NCI-H446 (cell line): ENCODE measurements around the gene METTL22.
A peak's percentile ranks its signal among the peaks of the same experiment; 100 is the strongest.

Experiments
- DNase-seq, 2 experiments: peaks; one replicate each; lab custom pipeline; 2025; lab: John Stamatoyannopoulos, UW

METTL22 gene, protein sequence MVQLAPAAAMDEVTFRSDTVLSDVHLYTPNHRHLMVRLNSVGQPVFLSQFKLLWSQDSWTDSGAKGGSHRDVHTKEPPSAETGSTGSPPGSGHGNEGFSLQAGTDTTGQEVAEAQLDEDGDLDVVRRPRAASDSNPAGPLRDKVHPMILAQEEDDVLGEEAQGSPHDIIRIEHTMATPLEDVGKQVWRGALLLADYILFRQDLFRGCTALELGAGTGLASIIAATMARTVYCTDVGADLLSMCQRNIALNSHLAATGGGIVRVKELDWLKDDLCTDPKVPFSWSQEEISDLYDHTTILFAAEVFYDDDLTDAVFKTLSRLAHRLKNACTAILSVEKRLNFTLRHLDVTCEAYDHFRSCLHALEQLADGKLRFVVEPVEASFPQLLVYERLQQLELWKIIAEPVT

DNA sequence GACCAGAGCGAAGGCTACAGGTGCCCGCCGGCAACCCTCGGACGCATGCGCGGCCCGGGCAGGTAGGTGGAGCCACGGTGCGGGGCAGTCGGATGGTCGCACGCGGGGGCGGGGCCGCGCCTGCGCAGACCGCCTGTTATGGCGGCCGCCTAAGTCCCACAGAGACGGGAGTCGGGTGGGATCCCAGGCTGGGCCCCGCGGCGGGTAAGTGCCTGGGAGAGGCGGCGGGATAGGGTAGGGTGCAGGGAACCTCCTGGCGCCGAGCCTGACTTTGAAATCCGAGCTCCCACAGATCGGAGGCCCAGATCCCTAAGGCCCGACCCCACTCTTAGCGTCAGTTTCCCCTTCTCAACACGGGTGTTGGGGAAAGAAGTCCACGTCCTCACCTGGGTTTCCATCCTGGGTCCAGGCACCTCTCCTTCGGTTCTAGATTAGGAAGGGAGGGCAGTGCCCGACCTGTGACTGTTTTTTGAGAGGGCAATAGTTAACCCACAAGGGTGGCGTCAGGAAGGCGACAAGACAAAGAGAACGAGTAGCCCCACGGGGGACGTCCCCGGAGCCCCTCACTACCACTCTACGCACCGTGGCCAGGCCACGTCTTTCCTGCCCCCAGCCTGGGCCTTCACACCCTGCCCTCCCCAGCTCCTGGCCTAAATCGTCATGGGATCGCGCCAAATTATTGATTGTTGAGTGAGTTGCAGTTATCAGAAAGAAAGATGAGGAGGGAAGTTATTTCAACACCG is at the start of gene METTL22:
Gene METTL22, plus strand, starts transcription at position 127 of the 743 bp plus-strand sequence. CDS start 3,968 bp downstream, outside the sequence.
- peak; percentile 80 to 92 for DNase-seq

DNA sequence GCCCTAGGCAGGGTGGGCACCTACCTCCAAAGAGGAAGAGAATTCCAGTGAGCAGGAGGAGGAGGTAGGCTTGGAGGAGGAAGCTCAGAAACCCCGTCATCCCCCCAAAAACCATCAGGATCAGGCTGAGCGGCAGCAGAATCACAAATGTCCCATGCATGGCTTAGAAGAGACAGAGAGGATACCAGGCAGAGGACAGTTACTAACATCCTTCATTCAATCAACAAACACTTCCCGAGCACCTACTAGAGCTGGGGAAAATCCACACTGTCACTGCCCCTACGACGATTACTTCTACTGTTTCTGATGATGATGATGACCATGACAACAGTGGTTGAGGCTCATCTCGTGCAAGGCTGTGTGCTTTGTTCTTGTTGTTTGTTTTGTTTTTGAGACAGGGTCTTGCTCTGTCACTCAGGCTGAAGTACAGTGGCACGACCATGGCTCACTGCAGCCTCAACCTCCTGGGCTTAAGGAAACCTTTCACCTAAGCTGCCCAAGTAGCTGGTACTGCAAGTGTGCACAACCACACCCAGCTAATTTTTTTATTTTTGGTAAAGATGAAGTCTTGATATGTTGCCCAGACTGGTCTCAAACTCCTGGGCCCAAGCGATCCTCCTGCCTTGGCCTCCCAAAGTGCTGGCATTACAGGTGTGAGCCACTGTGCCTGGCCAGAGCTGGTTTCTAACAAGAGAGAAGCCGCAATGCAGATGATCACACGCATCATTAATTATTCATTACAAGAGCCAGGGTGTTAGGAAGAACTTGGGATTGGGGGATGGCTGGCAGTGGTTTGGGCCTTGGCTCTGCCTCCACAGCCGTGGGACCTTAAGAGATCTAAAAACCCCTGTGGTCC is 49.2 kb upstream of the METTL22 start:
- no peak for DNase-seq

DNA sequence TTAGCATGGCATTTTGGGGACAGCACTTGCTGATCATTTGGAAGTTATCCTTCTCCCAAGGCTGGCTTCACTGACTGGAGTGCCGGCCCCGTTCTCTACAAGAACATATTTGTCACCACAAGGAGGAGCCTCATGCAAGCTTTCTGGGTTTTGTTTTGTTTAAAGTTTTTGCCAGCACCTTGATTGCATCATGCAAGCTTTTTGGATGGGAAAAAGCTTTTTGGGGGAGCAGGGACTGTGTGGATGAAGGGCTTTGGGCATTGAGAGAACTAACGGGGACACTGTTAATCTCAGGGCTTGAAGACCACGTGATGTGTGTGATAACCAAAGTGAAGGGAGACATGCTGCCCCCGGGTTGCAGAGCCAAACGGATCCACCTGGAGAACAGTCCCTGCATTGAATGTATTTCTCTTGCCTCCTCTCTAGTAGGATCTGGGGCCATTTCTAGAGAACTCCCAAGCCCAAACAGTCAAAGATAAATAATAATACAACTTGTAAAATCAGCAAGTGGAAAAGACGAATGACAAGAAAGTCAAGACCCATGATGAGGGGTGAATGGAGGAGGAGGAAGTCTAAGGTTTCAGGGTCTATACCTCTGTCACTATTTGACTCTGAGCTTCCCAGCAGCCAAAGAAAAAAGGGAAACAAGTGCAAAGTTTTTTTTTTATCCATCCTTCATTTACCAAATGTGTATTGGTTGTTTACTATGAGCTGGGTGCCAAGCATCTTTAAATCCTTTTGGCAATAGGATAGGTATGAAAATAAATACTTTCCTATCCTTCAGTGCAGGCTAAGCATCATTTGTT is 48.4 kb upstream of the METTL22 start:
- DNase-seq, result peak in 1 of 2 experiments; percentile 28

DNA sequence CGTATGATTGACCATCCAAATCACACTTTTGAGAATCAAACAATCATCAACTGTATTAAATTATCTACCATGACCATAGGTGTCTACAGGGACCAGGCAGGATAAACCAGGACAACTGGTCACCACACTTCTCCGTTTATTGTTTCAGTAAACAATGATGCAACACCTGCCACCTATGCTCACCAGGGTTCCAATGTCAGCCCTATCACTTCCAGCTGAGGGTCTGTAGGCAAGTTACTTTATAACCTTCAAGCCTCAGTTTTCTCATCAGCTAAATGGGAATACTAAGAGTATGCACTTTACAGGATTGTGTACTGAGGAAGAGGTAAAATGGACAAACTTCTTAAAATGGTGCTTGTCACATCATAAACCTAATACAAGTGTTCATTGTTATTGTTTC is 46.1 kb upstream of the METTL22 start:
- no peak for DNase-seq

DNA sequence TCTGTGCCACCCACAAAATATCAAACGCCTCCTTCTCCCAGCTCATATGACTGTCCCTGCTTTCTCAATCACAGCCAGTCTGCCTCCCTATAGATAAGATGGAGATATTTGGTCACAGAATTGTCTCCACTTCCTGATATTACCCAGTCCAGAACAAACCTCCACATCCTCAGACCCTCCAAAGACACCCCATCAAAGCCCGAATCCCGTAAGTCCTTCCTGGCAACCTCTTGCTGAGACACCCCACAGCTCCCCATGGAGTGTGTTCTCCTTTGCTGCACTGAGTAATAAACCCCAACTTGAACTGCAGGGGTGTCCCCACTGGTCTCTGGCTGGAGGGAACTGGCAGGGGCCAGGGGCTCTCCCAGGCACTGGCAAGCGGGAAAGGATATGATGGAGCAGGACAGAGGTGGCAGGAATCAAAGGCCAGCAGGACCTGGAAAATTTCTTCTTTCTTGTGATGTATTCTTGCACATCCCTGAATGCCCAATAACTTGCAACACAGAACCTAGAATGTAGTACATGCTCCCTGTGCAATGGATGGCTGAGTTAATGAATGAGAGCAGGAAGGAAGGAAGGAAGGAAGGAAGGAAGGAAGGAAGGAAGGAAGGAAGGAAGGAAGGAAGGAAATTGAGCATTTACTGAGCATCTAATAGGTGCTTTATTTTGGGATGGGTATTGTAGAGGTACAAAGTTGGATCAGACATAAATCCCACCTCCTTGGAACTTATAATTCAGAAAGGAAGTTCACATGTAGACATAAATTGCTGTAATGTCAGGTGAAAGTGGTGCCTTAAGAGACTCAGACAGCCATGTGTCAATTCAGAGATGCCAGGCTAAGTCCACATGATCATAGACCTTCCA is 45.1 kb upstream of the METTL22 start:
- no peak for DNase-seq

DNA sequence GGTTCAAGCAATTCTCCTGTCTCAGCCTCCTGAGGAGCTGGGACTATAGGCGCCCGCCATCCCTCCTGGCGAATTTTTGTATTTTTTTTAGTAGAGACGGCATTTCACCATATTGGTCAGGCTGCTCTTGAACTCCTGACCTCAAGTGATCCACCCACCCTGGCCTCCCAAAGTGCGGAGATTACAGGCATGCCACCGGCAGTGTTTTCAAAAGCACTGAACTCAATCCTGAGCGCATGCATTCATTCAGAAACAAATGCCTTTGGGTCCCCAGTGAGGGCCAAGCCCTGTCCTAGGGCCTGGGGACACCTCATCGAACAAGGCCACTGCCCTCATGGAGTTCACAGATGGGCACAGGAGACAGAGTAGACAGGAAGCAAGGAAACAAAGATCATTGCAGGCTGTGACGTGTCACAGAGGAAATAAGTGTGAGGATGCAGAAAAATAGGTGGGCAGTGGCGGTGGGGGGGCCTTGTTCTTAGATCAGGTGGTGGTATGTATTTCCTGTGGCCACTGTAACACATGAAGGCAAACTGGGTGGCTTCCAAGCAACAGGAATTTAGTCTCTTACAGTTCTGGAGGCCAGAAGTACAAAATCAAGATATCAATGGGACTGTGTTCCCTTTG is 43.7 kb upstream of the METTL22 start:
- no peak for DNase-seq

DNA sequence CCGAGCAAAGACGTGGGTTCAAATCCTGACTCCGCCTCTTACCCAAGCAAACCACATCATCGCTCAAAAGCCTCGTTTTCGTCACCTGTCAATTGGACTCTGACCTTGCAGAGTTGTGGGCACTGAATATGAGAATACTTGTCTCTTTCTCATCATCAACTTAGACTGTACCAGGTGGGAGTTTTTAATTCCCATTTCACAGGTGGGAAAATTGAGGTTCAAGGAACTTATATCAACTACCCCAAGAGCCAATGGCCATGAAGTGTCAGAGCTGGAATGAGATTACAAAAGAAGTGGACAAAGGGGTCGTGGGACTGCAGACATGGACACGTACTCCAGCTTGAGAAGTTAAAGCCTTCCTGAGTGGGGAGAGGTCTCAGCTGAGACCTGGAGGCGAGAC is 41.9 kb upstream of the METTL22 start:
- no peak for DNase-seq

DNA sequence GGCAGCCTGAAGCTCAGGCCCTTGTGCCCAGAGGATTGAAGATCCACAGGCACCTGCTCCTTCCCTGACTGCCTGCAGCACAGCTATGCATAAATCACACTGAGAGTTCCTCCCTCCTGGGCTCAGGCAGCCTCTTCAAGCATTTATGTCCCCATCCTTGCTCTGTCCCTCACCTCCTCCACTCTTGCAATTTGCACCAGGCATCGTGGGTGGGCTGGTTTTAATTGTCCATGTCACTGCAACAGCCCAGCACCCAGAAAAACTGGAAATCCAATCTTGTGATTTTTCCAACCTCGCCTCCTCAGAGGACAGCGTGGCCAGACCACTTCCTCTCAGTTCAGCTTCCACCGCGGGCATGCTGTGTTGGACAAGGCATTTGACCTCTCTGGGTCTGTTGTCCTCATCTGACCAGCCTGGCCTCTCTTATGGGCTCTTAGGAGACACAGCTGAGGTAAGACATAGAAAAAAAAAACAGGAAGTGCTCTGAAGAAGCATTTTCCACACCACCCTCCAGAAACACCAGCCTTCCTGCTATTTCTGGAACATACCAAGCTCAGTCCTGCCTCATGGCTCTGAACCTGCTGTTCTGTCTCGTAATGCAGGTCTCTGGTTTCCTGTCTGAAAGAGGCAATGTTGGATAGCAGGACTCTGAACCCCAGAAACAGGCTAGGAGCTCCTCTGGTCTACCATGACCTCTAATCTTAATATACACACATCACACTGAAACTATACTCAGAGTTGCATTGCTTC is 39.5 kb upstream of the METTL22 start:
- no peak for DNase-seq

DNA sequence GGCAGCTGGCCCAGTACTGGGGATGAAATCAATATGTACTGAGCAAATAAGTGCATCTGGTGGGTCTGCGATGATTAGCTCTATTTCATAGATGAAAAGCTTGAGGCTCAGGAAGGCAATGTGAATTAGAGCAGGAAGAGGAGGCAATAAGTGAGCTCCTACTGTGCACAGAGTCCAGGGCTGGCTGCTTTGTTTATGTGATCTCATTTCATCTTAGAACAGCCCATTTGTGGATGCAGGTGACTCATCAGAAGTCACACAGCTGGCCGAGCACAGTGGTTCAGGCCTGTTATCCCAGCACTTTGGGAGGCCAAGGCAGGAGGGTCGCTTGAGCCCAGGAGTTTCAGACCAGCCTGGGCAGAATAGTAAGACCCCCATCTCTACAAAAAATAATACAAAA is 38.3 kb upstream of the METTL22 start:
- DNase-seq, result no peak

DNA sequence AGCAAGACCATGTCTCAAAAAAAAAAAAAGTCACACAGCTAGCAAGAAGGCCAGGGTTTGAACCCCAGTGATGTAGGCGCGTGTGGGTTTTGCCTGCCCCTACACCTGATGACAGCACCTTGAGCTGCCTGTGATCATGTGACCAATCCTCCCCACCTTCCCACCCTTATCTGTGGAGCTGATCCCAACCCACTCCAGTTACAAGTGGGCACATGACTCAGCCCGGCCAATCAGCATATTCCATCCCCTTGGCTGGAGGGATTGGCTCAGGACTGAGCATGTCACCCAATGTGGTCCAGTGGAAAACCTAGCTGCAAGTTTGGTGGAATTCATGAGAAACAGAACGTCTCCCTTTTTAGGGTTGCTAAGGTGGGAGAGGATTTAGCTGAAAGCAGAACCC is 37.8 kb upstream of the METTL22 start:
- DNase-seq, result no peak

DNA sequence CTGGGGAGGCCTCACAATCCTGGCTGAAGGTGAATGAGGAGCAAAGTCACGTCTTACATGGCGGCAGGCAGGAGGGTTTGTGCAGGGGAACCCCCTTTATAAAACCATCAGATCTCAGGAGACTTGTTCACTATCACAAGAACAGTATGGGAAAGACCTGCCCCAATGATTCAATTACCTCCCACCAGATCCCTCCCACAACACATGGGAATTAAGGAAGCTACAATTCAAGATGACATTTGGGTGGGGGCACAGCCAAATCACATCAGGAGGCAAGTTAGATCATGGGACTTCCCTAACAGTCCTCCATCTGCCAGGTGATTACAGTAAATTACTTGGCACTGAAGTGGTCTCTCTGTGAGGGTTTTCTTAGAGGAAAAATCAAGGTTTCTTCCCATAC is 36.5 kb upstream of the METTL22 start:
- no peak for DNase-seq

DNA sequence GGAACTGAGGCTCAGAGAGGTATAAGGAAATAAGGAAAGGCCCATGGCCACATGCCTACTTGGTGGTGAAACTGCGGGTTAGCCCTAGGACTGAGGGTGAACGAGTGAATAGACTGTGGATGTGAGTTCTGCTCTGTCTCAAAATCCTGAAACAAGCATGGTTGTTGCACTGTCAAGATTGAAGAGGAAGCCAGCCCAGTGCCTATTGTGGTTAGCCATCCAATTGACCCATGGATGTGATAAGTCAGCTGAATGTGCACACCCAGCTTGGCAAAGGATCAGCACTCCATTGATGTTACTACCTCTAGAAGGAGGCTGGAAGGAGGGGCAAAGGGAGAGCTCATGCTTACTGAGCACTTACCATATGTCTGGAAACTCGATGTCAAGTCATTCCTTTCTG is 35.6 kb upstream of the METTL22 start:
- no peak for DNase-seq

DNA sequence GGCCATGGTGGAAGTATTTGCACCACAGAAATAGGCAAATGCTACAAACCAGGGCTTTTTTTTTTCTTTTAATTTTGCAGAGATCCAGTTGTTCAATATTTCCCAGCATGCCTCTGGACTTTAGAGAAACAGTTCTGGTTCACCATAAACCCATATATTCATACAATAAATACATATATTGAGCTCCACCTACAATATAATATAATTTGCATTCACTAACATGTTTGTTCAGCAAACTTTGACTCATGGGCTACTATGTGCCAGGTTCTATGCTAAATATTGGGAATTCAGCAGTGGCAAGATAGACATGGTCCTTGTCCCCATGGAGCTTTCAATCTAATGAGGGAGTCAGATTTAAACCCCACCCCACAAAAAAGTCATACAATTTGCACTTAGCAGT is 34.4 kb upstream of the METTL22 start:
- DNase-seq, result no peak

DNA sequence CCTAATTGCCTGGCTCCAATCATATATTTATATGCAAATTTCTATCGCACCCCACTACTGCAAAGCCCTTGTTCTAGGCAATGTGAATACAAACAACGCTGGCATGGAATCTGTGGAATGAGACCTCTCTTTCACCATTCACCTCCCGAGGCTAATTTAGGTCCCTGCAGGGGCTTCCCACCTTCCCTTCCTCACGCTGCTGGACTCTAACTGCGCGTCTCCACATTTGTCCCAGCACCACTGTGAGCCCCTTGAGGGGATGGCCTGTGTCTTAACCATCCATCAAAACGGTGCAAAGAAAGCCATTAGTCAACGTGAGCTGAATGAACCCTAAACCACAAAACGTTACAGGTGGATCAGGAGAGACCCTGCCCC is 32.8 kb upstream of the METTL22 start:
- no peak for DNase-seq

DNA sequence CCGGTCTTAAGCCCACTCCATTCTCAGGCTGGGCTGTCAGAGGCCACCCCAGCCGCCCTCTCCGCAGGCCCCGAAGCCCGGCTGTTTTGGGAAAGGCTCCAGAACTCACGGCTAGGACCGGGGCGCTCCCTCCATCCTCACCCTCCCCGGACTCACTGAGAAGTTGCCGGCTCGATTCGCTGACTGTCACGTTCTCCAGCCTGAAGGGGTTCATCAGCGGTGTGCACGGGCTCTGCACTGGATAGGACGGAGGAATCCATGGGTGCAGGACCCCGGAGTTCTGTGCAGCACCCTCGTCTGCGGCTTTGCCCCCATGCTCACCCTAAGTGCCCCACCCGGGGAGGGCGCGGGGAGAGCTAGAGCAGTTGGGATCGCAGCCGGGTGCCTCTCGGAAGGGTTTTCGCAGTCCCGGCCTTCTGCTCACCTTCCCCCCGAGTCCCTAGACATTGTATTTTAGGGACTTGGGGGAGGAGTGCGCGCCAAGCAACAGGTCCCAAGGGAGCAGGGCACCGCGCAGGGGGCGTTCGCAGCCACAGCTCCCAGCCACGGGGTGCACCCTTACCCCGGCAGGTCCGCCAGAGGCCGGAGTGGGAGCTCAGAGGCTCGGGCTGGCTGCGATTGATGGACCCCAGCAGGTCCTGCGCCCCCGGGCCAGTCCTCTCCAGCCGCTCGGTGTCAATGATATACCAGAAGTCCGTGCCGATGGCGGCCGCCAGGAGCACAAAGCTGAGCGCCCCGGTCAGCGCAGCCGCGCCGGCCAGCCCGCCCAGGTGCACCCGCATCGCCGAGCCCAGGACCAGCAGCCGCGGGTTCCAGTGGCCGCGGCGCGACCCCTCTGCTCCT is 32.2 kb upstream of the METTL22 start:
- no peak for DNase-seq

DNA sequence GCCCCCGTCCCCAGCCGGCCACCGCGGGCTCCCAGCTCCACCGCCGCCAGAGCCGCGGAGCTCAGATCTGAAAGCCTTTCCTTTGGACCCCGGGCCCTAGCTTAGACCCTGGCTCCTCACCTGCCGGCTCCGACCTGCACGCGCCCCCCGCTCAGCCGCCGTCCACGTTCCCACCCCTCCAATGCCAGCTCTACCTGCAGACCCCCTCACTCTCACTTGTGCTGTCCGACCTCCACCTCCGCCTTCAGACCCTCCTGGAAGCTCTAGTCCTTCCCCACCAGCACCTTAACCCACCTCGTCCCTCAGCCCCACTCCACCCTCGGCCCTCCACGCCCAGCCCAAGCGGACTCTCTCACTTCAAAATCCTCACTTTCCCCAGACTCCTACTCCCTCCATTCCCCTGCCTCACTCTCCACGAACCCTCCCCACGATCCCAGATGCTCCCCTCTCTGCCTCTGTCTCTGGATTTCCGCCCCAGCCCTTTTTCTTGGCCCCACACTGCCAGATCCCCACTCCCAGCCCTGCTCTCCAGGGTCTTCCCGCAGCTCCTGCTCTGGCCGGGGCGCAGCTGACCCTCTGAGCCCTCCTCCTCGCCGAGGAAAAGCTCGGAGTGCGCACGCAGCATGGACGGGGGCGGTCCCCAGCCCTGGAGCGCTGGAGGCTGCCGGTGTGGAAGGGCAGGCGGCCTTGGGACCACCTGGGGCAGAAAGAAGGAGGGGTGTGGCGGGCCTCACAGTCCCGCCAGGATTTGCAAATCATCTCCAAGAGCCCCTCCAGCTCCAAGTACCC is 31.4 kb upstream of the METTL22 start, which contains the start of gene TMEM114:
Gene TMEM114, minus strand, starts transcription at position 612 of the 789 bp plus-strand sequence. CDS start 673 bp downstream, outside the sequence.
- DNase-seq, result no peak

DNA sequence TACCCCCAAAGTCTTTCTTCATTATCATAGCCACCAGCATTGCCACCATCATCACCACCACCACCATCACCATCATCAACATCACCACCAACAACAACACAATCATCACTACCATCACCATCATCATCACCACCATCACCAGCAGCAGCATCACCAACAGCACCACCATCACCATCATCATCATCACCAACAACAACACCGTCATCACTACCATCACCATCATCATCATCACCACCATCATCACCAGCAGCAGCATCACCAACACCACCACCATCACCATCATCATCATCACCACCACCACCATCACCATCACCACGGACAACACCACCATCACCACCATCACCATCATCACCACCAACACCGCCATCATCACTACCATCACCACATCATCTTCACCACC is 30.7 kb upstream of the METTL22 start:
- no peak for DNase-seq

DNA sequence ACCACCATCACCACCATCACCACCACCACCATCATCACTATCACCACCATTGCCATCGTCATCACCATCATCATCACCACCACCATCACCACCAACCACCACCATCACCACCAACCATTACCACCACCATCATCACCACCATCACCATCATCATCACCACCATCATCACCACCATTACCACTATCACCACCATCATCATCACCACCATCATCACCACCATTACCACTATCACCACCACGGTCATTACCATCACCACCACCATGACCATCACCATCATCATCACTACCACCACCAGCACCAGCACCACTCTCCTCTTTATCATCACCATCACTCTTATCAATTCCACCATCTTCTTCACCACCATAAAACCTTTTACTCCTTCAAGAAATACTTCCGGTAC is 30.0 kb upstream of the METTL22 start:
- DNase-seq, result no peak
